Measurements from ENCODE around the gene ACADVL. TPM values are rescaled to one million over a fixed set of nuclear protein-coding genes. Genes with fewer than 3 reads are reported as not detected.

The ACADVL gene
- polyA plus RNA-seq, 1 donor from 2014 or later: 397 TPM

DNA sequence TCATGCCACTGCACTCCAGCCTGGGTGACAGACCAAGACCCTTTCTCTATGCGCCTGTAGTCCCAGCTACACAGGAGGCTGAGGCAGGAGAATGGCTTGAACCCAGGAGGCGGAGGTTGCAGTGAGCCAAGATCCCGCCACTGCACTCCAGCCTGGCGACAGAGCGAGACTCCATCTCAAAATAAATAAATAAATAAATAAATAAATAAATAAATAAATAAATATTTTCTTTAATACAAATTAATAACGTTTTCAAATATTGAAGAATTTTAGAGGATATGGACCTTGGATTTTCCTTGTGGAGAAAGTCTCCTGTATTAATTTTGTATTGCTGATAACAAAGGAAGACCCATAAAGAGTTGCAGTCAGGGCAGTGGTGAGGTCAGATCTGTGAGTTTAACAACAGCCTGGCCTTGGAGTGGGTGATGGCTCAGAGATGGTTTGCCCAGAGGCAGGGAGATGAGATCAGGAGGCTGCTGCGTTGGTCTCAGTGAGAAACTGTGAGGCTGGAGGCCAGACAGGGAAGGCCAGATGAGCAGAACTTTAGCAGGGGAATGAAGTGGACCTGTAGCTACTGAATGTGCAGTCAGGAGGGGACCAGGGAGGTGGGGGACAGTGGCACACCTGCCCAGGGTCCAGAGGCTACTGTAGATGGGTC is 36.2 kb upstream of the ACADVL start:
- H3K36me3 ChIP-seq (ENCODE audit: insufficient read depth, low read length): no peaks in the 10 kb centered on the region
- no peak overlapping the region for H3K4me2 ChIP-seq (ENCODE audit: low read length)
- H3K9me3 ChIP-seq (ENCODE audit: low read length): no peaks in the 10 kb centered on the region
- no peaks in the 10 kb centered on the region for H3K9me2 ChIP-seq (ENCODE audit: insufficient read depth, low read length)
- no peak overlapping the region for H3K9ac ChIP-seq (ENCODE audit: low read length)
- TF ChIP-seq MXI1 (conservative IDR thresholded peaks at IDR 0.05; ENCODE audit: poor library complexity, severe bottlenecking) (no peak), TAF1 (IDR thresholded peaks at IDR 0.05; ENCODE audit: low read depth) (no peak)
- H3F3A ChIP-seq (ENCODE audit: insufficient read depth, low read length, poor library complexity, severe bottlenecking): no peaks in the 10 kb centered on the region
- H3K4me3 ChIP-seq (ENCODE audit: low read length): no peak overlapping the region
- H3K27me3 ChIP-seq (ENCODE audit: insufficient read depth, low read depth, low read length): no peaks in the 10 kb centered on the region
- no peaks in the 10 kb centered on the region for H4K20me1 ChIP-seq (ENCODE audit: insufficient read depth)
- no peak overlapping the region for H3K27ac ChIP-seq (ENCODE audit: low read length)
- H3K79me2 ChIP-seq (replicated peaks; ENCODE audit: insufficient read depth, low read length): no peaks in the 10 kb centered on the region
- H2AFZ ChIP-seq (ENCODE audit: low read depth, low read length): no peak overlapping the region

DNA sequence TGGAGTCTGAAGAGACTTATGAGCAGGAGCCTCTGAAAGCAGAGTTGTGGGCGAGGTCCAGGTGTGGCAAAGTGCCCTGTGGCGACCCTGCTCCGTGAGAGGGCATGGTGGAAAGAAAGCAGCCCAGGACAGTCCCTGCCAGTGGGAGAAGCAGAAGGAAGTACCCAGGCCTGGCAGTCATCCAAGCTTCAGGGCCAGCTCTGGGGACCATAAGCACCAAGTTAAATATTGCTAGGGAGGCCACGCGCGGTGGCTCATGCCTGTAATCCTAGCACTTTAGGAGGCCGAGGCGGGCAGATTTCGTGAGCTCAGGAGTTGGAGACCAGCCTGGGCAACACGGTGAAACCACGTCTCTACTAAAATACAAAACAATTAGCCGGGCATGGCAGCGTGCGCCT is 35.6 kb upstream of the ACADVL start:
- no peak overlapping the region for H3K4me2 ChIP-seq (ENCODE audit: low read length)
- no peaks in the 10 kb centered on the region for H3F3A ChIP-seq (ENCODE audit: insufficient read depth, low read length, poor library complexity, severe bottlenecking)
- no peaks in the 10 kb centered on the region for H3K27me3 ChIP-seq (ENCODE audit: insufficient read depth, low read depth, low read length)
- no peak overlapping the region for H3K4me3 ChIP-seq (ENCODE audit: low read length)
- H3K9ac ChIP-seq (ENCODE audit: low read length): no peak overlapping the region
- H3K36me3 ChIP-seq (ENCODE audit: insufficient read depth, low read length): no peaks in the 10 kb centered on the region
- H3K27ac ChIP-seq (ENCODE audit: low read length): no peak overlapping the region
- no peak for TF ChIP-seq EP300 (conservative IDR thresholded peaks at IDR 0.05; ENCODE audit: poor library complexity, severe bottlenecking)
- TF ChIP-seq, protein P1, sequence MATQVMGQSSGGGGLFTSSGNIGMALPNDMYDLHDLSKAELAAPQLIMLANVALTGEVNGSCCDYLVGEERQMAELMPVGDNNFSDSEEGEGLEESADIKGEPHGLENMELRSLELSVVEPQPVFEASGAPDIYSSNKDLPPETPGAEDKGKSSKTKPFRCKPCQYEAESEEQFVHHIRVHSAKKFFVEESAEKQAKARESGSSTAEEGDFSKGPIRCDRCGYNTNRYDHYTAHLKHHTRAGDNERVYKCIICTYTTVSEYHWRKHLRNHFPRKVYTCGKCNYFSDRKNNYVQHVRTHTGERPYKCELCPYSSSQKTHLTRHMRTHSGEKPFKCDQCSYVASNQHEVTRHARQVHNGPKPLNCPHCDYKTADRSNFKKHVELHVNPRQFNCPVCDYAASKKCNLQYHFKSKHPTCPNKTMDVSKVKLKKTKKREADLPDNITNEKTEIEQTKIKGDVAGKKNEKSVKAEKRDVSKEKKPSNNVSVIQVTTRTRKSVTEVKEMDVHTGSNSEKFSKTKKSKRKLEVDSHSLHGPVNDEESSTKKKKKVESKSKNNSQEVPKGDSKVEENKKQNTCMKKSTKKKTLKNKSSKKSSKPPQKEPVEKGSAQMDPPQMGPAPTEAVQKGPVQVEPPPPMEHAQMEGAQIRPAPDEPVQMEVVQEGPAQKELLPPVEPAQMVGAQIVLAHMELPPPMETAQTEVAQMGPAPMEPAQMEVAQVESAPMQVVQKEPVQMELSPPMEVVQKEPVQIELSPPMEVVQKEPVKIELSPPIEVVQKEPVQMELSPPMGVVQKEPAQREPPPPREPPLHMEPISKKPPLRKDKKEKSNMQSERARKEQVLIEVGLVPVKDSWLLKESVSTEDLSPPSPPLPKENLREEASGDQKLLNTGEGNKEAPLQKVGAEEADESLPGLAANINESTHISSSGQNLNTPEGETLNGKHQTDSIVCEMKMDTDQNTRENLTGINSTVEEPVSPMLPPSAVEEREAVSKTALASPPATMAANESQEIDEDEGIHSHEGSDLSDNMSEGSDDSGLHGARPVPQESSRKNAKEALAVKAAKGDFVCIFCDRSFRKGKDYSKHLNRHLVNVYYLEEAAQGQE (IDR thresholded peaks at IDR 0.05; ENCODE audit: borderline replicate concordance): no peak
- TF ChIP-seq, protein P2, sequence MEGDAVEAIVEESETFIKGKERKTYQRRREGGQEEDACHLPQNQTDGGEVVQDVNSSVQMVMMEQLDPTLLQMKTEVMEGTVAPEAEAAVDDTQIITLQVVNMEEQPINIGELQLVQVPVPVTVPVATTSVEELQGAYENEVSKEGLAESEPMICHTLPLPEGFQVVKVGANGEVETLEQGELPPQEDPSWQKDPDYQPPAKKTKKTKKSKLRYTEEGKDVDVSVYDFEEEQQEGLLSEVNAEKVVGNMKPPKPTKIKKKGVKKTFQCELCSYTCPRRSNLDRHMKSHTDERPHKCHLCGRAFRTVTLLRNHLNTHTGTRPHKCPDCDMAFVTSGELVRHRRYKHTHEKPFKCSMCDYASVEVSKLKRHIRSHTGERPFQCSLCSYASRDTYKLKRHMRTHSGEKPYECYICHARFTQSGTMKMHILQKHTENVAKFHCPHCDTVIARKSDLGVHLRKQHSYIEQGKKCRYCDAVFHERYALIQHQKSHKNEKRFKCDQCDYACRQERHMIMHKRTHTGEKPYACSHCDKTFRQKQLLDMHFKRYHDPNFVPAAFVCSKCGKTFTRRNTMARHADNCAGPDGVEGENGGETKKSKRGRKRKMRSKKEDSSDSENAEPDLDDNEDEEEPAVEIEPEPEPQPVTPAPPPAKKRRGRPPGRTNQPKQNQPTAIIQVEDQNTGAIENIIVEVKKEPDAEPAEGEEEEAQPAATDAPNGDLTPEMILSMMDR (IDR thresholded peaks at IDR 0.05; ENCODE audit: poor library complexity, severe bottlenecking): no peak
- no peak for TF ChIP-seq SMC3 (conservative IDR thresholded peaks at IDR 0.05; ENCODE audit: poor library complexity)
- no peak for TF ChIP-seq MXI1 (conservative IDR thresholded peaks at IDR 0.05; ENCODE audit: poor library complexity, severe bottlenecking)
- TF ChIP-seq RAD21 (conservative IDR thresholded peaks at IDR 0.05): no peak
- no peak for TF ChIP-seq TAF1 (IDR thresholded peaks at IDR 0.05; ENCODE audit: low read depth)
- no peak for TF ChIP-seq POLR2AphosphoS5 (IDR thresholded peaks at IDR 0.05)
- TF ChIP-seq EZH2 (IDR thresholded peaks at IDR 0.05; ENCODE audit: borderline replicate concordance, insufficient read depth, low read length, poor library complexity, severe bottlenecking): no peak
- H2AFZ ChIP-seq (ENCODE audit: low read depth, low read length): no peak overlapping the region
- H3K9me2 ChIP-seq (ENCODE audit: insufficient read depth, low read length): no peaks in the 10 kb centered on the region
- H4K20me1 ChIP-seq (ENCODE audit: insufficient read depth): no peaks in the 10 kb centered on the region
- no peaks in the 10 kb centered on the region for H3K79me2 ChIP-seq (replicated peaks; ENCODE audit: insufficient read depth, low read length)
- H3K9me3 ChIP-seq (ENCODE audit: low read length): no peaks in the 10 kb centered on the region
